ENCODE results near the gene DOCK4.

GRCh38 chr7:111997546-111997945 lies 208.7 kb downstream of the DOCK4 start:
- TF ChIP-seq FOXM1 (IDR thresholded peaks at IDR 0.05; ENCODE audit: borderline replicate concordance, low read depth) (no peak), YY1 (IDR thresholded peaks at IDR 0.05; ENCODE audit: low read depth) (no peak), RAD21 (IDR thresholded peaks at IDR 0.05; ENCODE audit: low read depth) (no peak), CREB1 (IDR thresholded peaks at IDR 0.05; ENCODE audit: low read depth) (no peak), EP300 (IDR thresholded peaks at IDR 0.05; ENCODE audit: borderline replicate concordance) (no peak), TAF1 (IDR thresholded peaks at IDR 0.05; ENCODE audit: low read depth) (no peak)
- TF ChIP-seq, protein P1, sequence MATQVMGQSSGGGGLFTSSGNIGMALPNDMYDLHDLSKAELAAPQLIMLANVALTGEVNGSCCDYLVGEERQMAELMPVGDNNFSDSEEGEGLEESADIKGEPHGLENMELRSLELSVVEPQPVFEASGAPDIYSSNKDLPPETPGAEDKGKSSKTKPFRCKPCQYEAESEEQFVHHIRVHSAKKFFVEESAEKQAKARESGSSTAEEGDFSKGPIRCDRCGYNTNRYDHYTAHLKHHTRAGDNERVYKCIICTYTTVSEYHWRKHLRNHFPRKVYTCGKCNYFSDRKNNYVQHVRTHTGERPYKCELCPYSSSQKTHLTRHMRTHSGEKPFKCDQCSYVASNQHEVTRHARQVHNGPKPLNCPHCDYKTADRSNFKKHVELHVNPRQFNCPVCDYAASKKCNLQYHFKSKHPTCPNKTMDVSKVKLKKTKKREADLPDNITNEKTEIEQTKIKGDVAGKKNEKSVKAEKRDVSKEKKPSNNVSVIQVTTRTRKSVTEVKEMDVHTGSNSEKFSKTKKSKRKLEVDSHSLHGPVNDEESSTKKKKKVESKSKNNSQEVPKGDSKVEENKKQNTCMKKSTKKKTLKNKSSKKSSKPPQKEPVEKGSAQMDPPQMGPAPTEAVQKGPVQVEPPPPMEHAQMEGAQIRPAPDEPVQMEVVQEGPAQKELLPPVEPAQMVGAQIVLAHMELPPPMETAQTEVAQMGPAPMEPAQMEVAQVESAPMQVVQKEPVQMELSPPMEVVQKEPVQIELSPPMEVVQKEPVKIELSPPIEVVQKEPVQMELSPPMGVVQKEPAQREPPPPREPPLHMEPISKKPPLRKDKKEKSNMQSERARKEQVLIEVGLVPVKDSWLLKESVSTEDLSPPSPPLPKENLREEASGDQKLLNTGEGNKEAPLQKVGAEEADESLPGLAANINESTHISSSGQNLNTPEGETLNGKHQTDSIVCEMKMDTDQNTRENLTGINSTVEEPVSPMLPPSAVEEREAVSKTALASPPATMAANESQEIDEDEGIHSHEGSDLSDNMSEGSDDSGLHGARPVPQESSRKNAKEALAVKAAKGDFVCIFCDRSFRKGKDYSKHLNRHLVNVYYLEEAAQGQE (IDR thresholded peaks at IDR 0.05; ENCODE audit: low read depth): no peak
- TF ChIP-seq, protein P2, sequence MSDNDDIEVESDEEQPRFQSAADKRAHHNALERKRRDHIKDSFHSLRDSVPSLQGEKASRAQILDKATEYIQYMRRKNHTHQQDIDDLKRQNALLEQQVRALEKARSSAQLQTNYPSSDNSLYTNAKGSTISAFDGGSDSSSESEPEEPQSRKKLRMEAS (IDR thresholded peaks at IDR 0.05): no peak
